HG02678 (cell line): ENCODE results near the gene DNAJC5.
"Not testable (repeated sequence)": the region's sequence is repeated elsewhere in the genome, so short reads cannot be mapped to it uniquely, and the experiment has no call there.

Experiments
- ATAC-seq: cut with Tn5 transposase; IDR thresholded peaks from one replicate; pipeline ENCODE4 v1.9.1; 2021; ENCODE audit warnings: mild to moderate bottlenecking, moderate library complexity; ENCODE audit not compliant: unreplicated experiment

DNAJC5 gene

DNA sequence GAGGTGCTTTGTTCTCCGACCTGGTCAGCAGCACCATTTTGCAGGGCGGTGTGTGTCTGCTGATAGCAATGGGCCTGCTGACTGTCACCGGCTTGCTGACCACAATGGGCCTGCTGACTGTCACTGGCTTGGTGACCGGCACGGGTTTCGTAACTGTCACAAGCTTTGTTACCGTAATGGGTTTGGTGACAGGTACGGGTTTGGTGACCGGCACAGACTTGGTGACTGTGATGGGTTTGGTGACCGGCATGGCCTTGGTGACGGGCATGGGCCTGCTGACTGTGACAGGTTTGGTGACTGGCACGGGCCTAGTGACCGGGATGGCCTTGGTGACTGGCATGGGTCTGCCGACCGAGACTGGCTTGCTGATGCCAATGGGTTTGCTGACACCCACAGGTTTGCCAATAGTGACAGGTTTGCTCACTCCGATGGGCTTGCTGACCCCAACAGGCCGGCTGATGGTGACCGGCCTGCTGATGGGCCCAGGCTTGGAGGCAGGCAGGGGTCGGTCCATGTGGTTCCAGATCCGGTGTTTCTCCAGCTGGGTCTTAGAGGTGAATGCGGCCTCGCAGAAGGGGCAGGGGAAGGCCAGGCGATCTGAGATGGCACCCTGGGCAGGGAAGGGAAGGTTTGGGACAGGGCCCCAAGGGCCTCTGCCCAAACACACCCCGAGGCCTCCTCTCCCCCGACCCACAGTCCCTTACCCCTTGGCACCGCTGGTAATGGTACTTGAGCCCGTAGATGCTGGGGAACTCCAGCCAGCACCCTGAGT, 71.4 kb downstream of the DNAJC5 start:
- ATAC-seq = no peak

DNA sequence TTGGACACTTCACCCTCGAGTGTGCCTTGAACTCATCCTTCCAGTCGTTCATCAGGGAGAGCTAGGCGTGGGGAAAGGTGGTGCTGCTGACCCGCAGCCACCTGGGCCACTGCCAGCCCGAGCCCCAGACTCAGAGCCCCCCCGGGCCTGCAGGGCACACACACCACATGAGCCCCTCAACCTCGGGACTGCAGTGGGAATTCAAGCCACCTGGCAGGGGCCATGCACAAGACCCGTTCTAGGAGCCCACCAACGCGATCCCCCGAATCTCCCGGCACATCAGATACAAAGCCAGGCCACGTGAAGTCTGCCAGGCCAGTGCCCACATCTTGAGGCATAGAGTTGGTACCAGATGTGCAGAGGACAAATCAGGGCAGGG, 72.0 kb downstream of the DNAJC5 start:
- no peak for ATAC-seq

DNA sequence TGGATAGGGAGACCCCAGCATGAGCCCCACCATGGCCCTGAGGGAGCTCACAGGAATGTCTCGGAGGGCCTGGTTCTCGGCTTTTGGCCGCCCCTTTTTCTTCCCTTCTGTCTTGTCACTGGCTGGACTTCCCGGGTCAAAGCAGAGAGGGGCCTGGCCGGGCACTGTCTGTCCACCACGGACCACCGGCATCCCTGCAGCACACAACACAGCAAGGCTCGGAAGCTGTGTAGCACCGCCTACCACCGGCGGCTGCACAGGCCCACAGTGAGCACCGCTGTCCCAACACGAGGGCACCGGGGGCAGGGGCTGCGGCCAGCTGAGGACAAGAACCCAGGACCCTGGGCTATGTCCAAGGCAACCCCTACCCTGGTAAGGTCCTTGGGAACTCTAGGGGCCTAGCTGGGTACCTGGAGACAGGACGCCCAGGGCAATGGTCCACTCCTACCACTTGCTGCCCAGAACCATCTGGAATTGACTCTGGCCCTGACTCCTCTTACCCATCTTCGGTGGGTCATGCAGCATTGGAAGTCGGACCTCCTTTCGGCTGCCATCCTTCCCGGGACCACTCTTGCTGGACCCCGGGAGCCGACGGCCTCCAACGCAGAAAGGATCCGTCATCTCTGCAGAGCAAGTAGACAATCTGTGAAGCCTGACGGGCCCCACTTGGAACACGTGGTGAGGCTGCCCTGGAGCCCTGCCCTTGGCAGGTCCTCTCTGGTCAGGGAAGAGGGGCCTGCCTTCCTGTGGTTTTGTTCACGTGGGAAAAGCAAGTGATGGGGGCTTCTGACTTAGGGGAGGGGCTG, 72.6 kb downstream of the DNAJC5 start:
- ATAC-seq = no peak

GRCh38 chr20:63968136-63968927, 73.4 kb downstream of the DNAJC5 start:
- ATAC-seq = no peak

- no peak for ATAC-seq
Measured at GRCh38 chr20:63968928-63969760, 74.2 kb downstream of the DNAJC5 start.

DNA sequence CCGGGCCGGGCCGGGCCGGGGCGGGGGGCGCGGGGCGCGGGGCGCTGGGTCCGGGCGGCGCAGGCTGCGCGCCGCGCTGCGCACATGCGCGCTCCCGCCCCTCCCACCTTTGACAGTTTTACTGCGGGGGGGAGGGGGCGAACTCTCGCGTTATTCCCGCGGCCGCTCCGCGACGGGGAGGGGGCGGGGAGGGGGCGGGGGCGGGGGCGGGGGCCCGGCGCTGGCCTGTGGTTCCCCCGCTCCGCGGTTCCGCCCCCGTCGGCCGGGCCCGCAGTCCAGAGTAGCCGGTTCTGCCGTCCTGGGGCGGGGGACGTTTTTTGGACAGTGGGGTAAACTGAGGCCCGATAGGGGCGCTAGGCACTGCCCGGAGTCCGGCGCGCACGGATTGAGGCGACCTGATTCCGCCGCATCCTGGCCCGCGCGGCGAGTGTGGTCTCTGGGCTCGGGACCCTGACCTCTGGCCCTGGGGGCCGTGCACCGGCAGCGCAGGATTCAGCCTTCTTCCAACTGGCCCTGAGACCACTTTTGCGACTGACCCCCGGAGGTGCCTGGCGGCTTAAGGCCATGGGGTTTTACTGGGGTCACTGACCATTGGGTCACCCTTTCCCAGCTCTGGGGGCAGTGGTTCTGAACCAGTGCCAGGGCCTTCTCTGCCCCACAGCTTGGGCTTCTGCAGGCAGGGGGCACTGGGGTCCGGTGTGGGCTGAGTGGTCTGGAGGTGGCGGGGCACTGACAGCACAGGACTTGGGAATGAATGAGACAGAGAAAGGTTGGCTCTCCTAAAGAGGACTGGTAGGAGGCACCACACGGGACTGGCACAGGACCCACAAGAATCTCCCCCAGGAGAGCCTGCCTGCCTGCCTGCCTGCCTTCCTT, 75.2 kb downstream of the DNAJC5 start, which contains the start of gene ZNF512B:
Gene ZNF512B, minus strand, starts transcription at position 93 of the 876 bp plus-strand sequence. CDS start 1,980 bp downstream, outside the sequence.
- no peak for ATAC-seq

GRCh38 chr20:63970714-63971431, 75.9 kb downstream of the DNAJC5 start:
- no peak for ATAC-seq

DNA sequence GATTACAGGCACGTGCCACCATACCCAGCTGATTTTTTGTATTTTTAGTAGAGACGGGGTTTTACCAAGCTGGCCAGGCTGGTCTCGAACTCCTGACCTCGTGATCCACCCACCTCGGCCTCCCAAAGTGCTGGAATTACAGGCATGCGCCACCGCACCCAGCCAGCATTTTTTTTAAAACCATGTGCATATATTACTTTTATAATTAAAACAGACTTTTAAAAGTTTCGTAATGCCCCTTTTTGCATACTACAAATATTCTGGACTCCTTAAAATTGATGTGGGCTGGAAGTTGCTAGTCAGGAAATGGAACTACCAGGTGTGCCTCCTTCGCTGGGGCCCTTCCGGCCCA, 77.0 kb downstream of the DNAJC5 start:
- not testable (repeated sequence) for ATAC-seq

DNA sequence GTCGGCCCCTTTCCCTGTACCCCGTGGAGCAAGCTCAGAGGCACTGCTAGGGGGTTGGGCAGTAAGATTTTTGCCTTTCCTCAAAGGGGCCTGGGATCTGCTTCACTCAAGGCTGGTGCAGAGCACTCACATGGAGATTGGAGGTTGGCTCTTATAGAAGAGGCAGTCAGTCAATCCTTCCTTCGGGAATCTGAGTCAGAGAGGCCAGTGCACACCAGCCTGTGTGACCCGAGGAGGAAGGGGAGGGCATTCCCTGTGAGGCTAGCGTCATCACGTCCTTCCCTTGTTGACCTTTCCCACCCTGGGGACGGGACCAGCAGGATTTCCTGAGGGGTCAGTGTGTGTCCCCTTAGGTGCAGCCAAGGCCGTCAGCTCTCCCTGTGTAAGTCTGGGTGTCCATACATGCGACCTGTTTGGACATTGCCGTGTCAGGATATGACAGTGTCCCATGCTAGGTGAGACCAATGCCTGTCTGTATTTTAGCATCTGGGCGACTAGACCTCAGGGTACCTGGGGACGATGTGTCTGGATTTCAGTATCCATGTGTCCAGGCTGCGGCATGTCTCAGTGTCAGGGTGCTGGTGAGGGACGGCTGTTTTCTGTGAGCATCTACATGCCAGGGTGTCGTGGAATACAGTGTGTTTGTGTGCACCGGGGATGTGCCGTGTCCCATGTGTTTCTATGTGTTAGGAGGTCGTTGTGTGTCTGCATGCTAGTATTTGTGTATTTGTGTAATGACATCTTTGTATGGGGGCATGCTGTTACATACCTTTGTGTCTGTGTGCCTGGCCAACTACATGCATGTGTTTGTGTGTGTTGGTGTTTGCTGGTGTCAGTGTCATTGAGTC, 77.6 kb downstream of the DNAJC5 start:
- no peak for ATAC-seq

GRCh38 chr20:63973160-63973479, 78.2 kb downstream of the DNAJC5 start:
- ATAC-seq = no peak

DNA sequence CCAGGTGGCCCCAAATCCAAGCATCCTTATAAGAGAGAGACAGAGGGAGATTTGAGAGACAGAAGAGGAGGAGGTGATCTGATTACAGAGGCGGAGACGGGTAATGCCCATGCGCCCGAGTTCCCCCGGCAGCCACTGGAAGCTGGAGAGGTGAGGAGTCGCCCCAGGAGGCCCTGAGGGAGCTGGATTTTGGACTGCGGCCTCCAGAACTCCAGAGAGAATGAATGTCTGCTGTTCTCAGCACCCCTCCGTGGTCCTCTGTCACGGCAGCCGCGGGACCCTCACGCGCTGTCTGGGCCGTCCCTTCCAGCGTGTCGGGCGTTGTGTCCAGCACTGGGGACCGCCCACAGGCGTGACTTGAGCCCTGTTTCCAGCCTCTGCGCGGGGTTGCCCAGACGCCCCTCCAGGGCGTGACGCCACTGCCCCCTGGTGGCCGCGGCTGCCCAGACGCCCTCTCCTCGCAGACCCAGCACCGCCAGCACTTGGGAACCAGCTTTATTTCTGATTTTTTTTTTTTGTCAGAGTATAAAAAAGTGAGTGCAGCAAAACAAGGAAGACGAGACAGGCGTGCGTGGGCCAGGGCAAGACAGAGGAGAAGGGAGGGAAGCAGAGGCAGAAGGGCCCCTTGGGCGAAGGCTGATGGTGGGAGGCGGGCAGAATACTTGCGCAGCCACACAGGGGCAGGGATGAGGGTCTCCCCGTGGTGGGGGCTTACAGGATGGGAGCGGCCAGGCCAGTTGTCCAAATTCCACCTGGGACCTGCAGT, 78.9 kb downstream of the DNAJC5 start:
- no peak for ATAC-seq

DNA sequence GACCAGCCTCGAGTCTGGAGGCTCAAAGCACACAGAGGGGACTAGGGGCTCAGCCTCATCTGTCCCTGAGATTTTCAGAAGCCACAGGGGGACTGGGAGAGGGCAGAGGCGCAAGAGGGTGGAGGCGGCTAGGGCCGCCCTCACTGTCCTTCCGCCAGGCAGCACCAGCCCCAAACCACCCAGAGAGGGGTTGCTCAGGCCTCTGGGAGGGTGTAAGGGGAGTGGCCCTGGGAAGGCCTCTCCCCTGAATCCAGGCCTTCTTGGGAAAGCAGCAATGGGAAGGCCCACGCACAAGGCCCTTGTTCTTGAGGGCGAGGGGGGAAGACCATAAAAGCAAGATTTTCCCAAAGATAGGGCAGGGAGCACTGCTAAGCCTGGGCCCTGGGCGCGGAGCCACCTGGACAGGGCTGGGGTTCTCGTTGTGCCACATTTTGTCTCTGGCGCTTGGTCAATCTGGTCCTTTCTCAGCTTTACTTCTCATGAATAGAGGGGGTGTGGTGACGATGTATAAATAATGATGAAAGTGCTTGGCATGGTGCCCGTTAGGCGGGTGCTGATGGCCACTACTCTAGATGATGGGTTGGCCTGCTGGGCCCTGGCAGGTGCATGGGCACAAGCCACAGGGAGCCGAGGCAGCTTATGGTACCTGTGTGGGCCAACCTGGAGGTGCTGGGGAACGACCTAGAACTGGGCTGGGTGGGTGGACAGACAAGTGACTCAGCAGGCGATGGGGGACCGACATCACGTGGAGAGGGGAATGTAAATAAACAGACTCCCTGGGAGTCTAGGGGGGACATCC, 79.7 kb downstream of the DNAJC5 start:
- no peak for ATAC-seq

GRCh38 chr20:63976511-63976910, 81.6 kb downstream of the DNAJC5 start:
- ATAC-seq = not testable (repeated sequence)

- ATAC-seq = no peak
Measured at GRCh38 chr20:63976980-63977738, 82.2 kb downstream of the DNAJC5 start.

GRCh38 chr20:63977739-63978276, 82.9 kb downstream of the DNAJC5 start:
- ATAC-seq = no peak
